Gastroesophageal sphincter (tissue), 4 donors: Measurements from ENCODE around the gene RPS25. TPM values are rescaled to one million over a fixed set of nuclear protein-coding genes. Genes with fewer than 3 reads are reported as not detected.

Source experiments
- ATAC-seq: fragments of 150-250 bp; one replicate; pipeline ENCODE4 v1.9.1; 2016; ENCODE audit warnings: mild to moderate bottlenecking, moderate library complexity
- H3K27ac ChIP-seq, 4 donors: fragments of 200-600 bp; sonication (generic) in 3 of 4; 1 replicate in 3 of 4; 2 replicates in 1 of 4; pipeline ENCODE4 v1.5.1; 2016 to 2019
- H3K27me3 ChIP-seq: fragments of 200-600 bp; sonication (generic); one replicate; pipeline ENCODE4 v1.5.1; 2019
- H3K36me3 ChIP-seq, 2 donors: fragments of 200-600 bp; sonication (generic); one replicate each; pipeline ENCODE4 v1.5.1; 2019; ENCODE audit warnings: control low read depth in 1 of 2
- H3K4me1 ChIP-seq, 3 donors: fragments of 200-600 bp; sonication (generic); 1 replicate in 2 of 3; 2 replicates in 1 of 3; pipeline ENCODE4 v1.5.1; 2016 to 2019; ENCODE audit warnings: control low read depth in 2 of 3
- H3K4me3 ChIP-seq, 2 donors: fragments of 200-600 bp; sonication (generic); one replicate each; pipeline ENCODE4 v1.5.1; 2019; ENCODE audit warnings: mild to moderate bottlenecking in 1 of 2, moderate library complexity in 1 of 2
- H3K9me3 ChIP-seq, 3 donors: fragments of 200-600 bp; sonication (generic); one replicate each; pipeline ENCODE4 v1.5.1; 2017 to 2019; ENCODE audit warnings: control low read depth in 2 of 3
- EP300 ChIP-seq: sonication (generic); formaldehyde crosslinking; IDR thresholded peaks from one replicate; pipeline ENCODE4 v1.6.1; 2017; ENCODE audit warnings: antibody characterized with exemption, mild to moderate bottlenecking
- POLR2A ChIP-seq, 2 donors: fragments of 450-650 bp; IDR thresholded peaks; one replicate each; pipeline ENCODE4 v1.6.1; 2017; ENCODE audit warnings: antibody characterized with exemption in 2 of 2, mild to moderate bottlenecking in 2 of 2, moderate library complexity in 1 of 2
- POLR2AphosphoS5 ChIP-seq: sonication (generic); formaldehyde crosslinking; IDR thresholded peaks from one replicate; pipeline ENCODE4 v1.6.1; 2017; ENCODE audit warnings: antibody characterized with exemption
- WGBS, 2 donors: methylation state at CpG; one replicate each; pipeline ENCODE4 v1.1.5; 2018; ENCODE audit warnings: low coverage in 1 of 2; 5-methylcytosine and 5-hydroxymethylcytosine counted together
- total RNA-seq, 4 donors: library from RNA; depleted of rRNA; stranded (reverse); fragments of >200 nt; gene quantifications; one replicate each; pipeline ENCODE4 v1.1.0, GENCODE V29; 2016
- TF ChIP-seq, protein P1 (sequence below), 4 experiments: fragments of 200-600 bp in 2 of 4; fragments of 450-650 bp in 2 of 4; sonication (generic) in 1 of 4; IDR thresholded peaks; one replicate each; pipeline ENCODE4 v1.5.1; 2017 to 2019; ENCODE audit warnings: antibody characterized with exemption in 4 of 4, mild to moderate bottlenecking in 2 of 4, moderate library complexity in 2 of 4

The RPS25 gene
- total RNA-seq, 4 donors from 2014 or later: 1,381 to 2,808 (median 2,000) TPM

DNA sequence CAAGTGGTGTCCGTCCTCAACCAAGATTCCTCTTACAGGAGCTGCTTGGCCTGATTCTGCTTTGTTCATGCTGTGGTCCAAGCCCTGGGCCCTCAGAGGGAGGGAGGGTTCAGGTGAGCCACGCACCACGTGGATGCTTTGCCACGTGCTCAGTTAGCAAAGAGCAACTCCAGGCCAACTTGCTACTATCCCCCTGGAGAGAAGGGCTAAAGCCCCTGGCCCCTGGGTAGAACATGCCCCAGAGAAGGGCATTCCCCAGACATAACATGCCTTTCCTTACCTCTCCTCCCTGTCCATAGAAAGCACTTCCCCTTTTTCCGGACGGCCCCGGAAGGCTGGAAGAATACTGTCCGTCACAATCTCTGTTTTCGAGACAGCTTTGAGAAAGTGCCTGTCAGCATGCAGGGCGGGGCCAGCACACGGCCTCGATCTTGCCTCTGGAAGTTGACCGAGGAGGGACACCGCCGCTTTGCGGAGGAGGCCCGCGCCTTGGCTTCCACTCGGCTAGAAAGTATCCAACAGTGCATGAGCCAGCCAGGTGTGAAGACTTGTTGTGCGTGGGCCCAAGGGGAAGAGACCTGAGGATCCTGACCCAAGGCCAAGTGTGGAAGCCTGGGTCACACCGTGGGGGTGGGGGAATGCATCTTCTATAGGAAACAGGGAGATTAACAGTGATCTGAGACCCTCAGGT is 37.8 kb downstream of the RPS25 start:
- ATAC-seq: peak; percentile 69
- H3K9me3 ChIP-seq: no peaks in the 10 kb centered on the region
- WGBS, 2 donors: 19% methylated on average over 11 of the region's 21 CpGs; no CpG with 5 or more reads in 1 of the 2 donors
- H3K4me1 ChIP-seq: peaks cover 0 to 10% (median 0%) of the 10 kb centered on the region in 3 donors
- TF ChIP-seq EP300 (no peak), POLR2A (IDR thresholded peaks at IDR 0.05) (no peak), POLR2AphosphoS5 (no peak)
- TF ChIP-seq, protein P1, sequence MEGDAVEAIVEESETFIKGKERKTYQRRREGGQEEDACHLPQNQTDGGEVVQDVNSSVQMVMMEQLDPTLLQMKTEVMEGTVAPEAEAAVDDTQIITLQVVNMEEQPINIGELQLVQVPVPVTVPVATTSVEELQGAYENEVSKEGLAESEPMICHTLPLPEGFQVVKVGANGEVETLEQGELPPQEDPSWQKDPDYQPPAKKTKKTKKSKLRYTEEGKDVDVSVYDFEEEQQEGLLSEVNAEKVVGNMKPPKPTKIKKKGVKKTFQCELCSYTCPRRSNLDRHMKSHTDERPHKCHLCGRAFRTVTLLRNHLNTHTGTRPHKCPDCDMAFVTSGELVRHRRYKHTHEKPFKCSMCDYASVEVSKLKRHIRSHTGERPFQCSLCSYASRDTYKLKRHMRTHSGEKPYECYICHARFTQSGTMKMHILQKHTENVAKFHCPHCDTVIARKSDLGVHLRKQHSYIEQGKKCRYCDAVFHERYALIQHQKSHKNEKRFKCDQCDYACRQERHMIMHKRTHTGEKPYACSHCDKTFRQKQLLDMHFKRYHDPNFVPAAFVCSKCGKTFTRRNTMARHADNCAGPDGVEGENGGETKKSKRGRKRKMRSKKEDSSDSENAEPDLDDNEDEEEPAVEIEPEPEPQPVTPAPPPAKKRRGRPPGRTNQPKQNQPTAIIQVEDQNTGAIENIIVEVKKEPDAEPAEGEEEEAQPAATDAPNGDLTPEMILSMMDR (IDR thresholded peaks at IDR 0.05): no peak
- H3K27ac ChIP-seq: no peak overlapping the region
- peaks cover 20% of the 10 kb centered on the region for H3K27me3 ChIP-seq
- no peaks in the 10 kb centered on the region for H3K36me3 ChIP-seq
- no peak overlapping the region for H3K4me3 ChIP-seq

DNA sequence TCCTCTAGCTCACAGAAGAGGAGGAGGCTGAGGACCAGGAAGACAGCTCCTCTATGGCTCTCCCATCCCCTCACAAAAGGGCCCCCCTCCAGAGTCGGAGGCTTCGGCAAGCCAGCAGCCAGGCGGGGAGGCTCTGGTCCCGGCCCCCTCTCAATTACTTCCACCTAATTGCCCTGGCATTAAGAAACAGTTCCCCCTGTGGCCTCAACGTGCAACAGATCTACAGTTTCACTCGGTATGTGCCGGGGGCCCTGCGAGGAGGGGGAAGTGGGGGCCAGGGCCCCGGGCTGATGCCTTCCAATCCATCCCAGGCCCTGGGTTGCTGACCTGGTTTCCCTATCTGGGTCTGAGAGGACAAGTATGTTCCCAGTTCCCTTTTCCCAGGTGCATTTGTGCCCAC is 38.7 kb downstream of the RPS25 start:
- no peak for ATAC-seq
- peaks cover 0 to 10% (median 0%) of the 10 kb centered on the region in 3 donors for H3K4me1 ChIP-seq
- H3K36me3 ChIP-seq: no peaks in the 10 kb centered on the region
- no peak overlapping the region for H3K27ac ChIP-seq
- no peak overlapping the region for H3K4me3 ChIP-seq
- no peaks in the 10 kb centered on the region for H3K9me3 ChIP-seq
- peaks cover 24% of the 10 kb centered on the region for H3K27me3 ChIP-seq
- 33% methylated on average over 4 of the region's 9 CpGs; no CpG with 5 or more reads in 1 of the 2 donors for WGBS, 2 donors
- TF ChIP-seq EP300 (no peak), POLR2AphosphoS5 (no peak), POLR2A (IDR thresholded peaks at IDR 0.05) (no peak)
- TF ChIP-seq, protein P1 (IDR thresholded peaks at IDR 0.05): no peak

DNA sequence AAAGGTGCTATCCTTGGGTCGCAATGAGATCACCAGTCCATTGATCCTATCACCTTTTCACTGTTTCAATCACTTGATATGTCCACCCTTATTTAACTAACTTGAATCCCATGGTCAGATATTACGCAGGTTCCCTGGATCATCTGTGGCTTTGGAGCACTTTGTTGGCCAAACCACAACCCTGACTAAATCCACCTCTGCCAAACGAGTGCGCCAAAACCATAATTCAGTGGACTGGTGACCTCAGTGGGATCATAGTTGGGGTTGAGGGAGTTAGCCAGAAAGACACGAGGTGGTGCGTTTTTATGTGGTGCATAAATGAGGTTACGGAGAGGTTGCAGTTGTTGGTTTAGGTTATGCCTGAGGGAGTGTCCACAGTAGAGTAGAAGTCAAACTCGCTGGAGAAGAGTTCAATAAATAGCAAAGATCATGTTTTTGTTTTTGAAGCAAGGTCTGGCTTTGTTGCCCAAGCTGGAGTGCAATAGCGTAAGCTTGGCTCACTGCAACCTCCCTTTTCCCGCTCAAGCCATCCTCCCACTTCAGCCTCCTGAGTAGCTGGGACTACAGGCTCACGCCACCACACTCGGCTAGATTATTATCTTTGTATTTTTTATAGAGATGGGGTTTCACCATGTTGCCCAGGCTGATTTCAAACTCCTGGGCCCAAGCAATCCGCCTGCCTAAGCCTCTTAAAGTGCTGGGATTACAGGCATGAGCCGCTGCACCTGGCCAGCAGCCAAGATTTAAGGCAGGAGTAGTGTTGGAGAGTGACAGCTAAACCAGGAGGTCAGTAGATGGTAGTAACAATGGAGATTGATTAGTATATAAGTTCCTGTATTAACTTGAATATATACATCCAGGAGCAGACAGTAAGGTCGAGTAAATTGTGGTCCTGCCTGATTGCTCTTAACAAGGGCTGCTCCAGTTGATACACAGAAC is 42.1 kb downstream of the RPS25 start:
- Histone ChIP-seq H3K4me3 (no peak overlapping the region), H3K27ac (no peak overlapping the region), H3K27me3 (peaks cover 39% of the 10 kb centered on the region), H3K9me3 (no peaks in the 10 kb centered on the region), H3K4me1 (peaks cover 0 to 10% (median 0%) of the 10 kb centered on the region in 3 donors), H3K36me3 (no peaks in the 10 kb centered on the region)
- 70 to 86% methylated on average over 13 to 14 of the region's 15 CpGs for WGBS, 2 donors
- TF ChIP-seq POLR2AphosphoS5 (no peak), POLR2A (IDR thresholded peaks at IDR 0.05) (no peak), EP300 (no peak)
- TF ChIP-seq, protein P1 (IDR thresholded peaks at IDR 0.05): no peak
- no peak for ATAC-seq

DNA sequence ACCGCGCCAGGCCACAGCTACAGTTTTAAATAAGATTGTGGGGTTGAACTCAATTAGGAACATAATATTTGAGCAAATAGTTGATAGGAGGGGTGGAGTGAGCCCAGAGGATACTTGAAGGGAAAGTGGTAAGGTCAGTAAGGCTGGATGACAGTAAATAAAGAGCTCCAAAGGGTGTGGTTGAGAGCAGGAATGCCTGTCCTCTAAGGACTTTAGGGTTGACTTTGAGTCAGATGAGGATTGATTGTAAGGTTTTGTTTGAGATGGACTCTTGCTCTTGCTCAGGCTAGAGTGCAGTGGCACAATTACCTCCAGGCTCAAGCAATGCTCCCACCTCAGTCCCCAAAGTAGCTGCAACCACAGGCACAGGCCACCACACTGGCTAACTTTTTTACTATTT is 44.2 kb downstream of the RPS25 start:
- Histone ChIP-seq H3K27ac (no peak overlapping the region), H3K4me1 (no peaks in the 10 kb centered on the region), H3K27me3 (peaks cover 32% of the 10 kb centered on the region), H3K36me3 (no peaks in the 10 kb centered on the region), H3K4me3 (no peak overlapping the region), H3K9me3 (no peaks in the 10 kb centered on the region)
- WGBS, 2 donors: no CpG with 5 or more reads among the region's 2 CpGs
- no peak for TF ChIP-seq EP300
- TF ChIP-seq, protein P1 (IDR thresholded peaks at IDR 0.05): no peak
- ATAC-seq: no peak
